Erythroblast (primary cell): ENCODE results near the gene CDH19.

Experiments used
- GATA1 ChIP-seq: IDR thresholded peaks from 2 replicates; pipeline ENCODE4 v1.6.1; 2011; ENCODE audit warnings: low read depth, mild to moderate bottlenecking, control low read depth, low read length, moderate library complexity
- POLR2A ChIP-seq: IDR thresholded peaks from 2 replicates; pipeline ENCODE4 v1.6.1; 2011; ENCODE audit warnings: mild to moderate bottlenecking, low read length

DNA sequence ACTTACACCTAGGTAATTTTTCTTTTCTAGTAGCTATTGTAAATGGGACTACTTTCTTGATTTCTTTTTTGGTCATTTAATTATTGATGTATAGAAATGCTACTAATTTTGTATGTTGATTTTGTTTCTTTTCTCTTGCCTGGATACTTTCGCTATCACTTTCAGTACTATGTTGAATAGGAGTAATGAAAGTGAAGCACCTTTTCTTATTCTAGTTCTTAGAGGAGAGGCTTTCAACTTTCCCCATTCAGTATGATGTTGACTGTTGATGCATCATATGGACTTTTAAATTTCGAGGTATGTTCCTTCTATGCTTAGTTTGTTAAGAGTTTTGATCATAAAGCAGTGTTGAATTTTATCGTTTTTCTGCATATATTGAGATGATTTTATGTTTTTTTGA lies 142.5 kb downstream of the CDH19 start:
- no peak for TF ChIP-seq POLR2A
- TF ChIP-seq GATA1, result no peak
